HepG2 (cell line): ENCODE data around the gene VEZF1. TPM values are rescaled to one million over a fixed set of nuclear protein-coding genes. Genes with fewer than 3 reads are reported as not detected.

Experiments used
- HNF1B ChIP-seq: sonication (generic); formaldehyde crosslinking; IDR thresholded peaks from 2 replicates; pipeline ENCODE4 v1.5.1; 2020; ENCODE audit warnings: mild to moderate bottlenecking, moderate library complexity, missing genetic modification reagents
- KLF9 ChIP-seq: IDR thresholded peaks from 2 replicates; pipeline ENCODE4 v1.6.1; 2016; ENCODE audit warnings: low read depth
- NR2F2 ChIP-seq: IDR thresholded peaks from 2 replicates; pipeline ENCODE4 v1.6.1; 2012; ENCODE audit warnings: low read depth, inconsistent platforms, borderline replicate concordance
- SYNCRIP ChIP-seq: fragments of 200-400 bp; formaldehyde crosslinking; IDR thresholded peaks from 2 replicates; pipeline ENCODE4 v1.6.1; 2018; ENCODE audit warnings: mild to moderate bottlenecking, low read depth, low read length; ENCODE audit not compliant: insufficient read depth
- ZBTB40 ChIP-seq, 2 experiments: fragments of 450-650 bp in 1 of 2; sonication (generic) in 1 of 2; formaldehyde crosslinking in 1 of 2; IDR thresholded peaks; 2 replicates each; pipeline versions ENCODE4 v1.6.1 to v1.8.0; 2016 to 2022; ENCODE audit warnings: antibody characterized with exemption in 1 of 2, mild to moderate bottlenecking in 1 of 2, missing genetic modification reagents in 1 of 2
- ZFP82 ChIP-seq: sonication (generic); formaldehyde crosslinking; IDR thresholded peaks from 2 replicates; pipeline ENCODE4 v1.5.1; 2020; ENCODE audit warnings: mild to moderate bottlenecking, missing genetic modification reagents, borderline replicate concordance
- ZNF10 ChIP-seq: sonication (generic); formaldehyde crosslinking; IDR thresholded peaks from 2 replicates; pipeline ENCODE4 v1.4.0; 2020; ENCODE audit warnings: mild to moderate bottlenecking, low read depth, missing genetic modification reagents, borderline replicate concordance
- ZNF776 ChIP-seq: sonication (generic); formaldehyde crosslinking; IDR thresholded peaks from 2 replicates; pipeline ENCODE4 v1.4.0; 2020; ENCODE audit warnings: mild to moderate bottlenecking, missing genetic modification reagents
- ZNF83 ChIP-seq: sonication (generic); formaldehyde crosslinking; IDR thresholded peaks from 2 replicates; pipeline ENCODE4 v1.4.0; 2020; ENCODE audit warnings: missing genetic modification reagents, mild to moderate bottlenecking, borderline replicate concordance
- polyA plus RNA-seq, 8 experiments: library from polyadenylated mRNA; depleted of rRNA in 3 of 8; stranded (reverse) in 7 of 8; unstranded in 1 of 8; fragments of >200 nt; fragmentation: Illumina TruSeq in 4 of 8; extraction: Trizol in 4 of 8; gene quantifications; 2 replicates each; pipeline versions ENCODE4 v1.2.1 to v1.2.3, GENCODE V29; 2011 to 2016; ENCODE audit warnings: low read depth in 4 of 8, missing spikeins in 1 of 8, mixed read lengths in 1 of 8; ENCODE audit not compliant: insufficient read depth in 1 of 8
- total RNA-seq, 5 experiments: library from RNA; depleted of rRNA; stranded (reverse); fragments of >200 nt; fragmentation: Illumina TruSeq; extraction: Trizol; gene quantifications; 2 replicates each; pipeline ENCODE4 v1.2.3, GENCODE V29; 2016; ENCODE audit warnings: low read depth in 1 of 5
- TF ChIP-seq, protein P1 (sequence below): sonication (generic); formaldehyde crosslinking; conservative IDR thresholded peaks from 2 replicates; pipeline ENCODE4 v1.8.1; 2023; ENCODE audit warnings: missing genetic modification reagents

VEZF1 gene
- total and polyA plus RNA-seq, 2 of the 13 experiments (the other 11 are each of a cell fraction or from before 2014, with no cell fraction given), result 45.9 to 49.7 TPM

DNA sequence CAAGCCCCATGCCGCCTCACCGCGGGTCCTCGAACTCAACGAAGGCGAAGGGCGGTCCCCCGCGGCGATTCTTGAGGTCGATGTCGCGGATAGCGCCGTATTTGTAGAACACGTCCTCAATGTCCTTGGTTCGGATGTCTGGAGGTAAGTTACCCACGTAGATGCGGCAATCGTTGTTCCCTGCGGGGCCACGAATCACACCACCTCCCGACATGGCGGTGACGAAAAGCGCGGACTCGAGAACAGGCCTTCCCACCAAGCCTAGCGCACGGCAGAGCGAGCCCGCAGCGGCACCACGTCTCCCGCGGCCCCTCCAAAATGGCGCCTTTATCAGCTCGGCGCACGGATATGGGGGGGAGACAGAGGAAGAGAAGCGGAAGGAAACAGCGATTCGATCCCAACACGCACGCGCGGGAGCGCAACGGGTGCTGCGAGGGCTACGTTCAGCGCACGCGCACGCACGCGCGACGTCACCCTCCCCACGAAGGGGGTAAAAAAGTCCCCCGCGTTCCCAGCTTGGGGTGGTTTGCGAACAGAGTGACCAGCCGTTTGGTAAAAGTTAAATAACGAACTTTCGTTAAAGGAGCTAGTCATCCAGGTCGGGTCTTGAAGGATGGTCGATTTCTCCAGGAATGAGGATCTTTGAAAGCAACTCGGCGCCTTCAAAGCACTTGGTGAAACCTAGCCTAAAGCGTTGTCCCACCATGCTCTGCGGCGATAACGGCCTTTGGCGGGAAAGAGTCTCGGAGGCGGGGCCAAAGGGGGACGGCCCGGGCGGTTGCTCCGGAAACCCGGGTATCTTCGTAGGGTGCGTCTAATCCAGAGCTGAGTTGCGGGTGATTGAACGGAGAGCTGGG, 19.1 kb upstream of the VEZF1 start, which contains the start of gene SRSF1 (continued):
- TF ChIP-seq SYNCRIP, result no peak
- peak; percentile 77; the same call in 1 of the 2 replicates for TF ChIP-seq ZNF776
- peak; percentile 87; the same call in 1 of the 2 replicates for TF ChIP-seq ZNF83 (CRISPR knock-in tag)
- peak; percentile 98; the same call in 1 of the 2 replicates for TF ChIP-seq ZFP82 (CRISPR knock-in tag)
- TF ChIP-seq, protein P1, sequence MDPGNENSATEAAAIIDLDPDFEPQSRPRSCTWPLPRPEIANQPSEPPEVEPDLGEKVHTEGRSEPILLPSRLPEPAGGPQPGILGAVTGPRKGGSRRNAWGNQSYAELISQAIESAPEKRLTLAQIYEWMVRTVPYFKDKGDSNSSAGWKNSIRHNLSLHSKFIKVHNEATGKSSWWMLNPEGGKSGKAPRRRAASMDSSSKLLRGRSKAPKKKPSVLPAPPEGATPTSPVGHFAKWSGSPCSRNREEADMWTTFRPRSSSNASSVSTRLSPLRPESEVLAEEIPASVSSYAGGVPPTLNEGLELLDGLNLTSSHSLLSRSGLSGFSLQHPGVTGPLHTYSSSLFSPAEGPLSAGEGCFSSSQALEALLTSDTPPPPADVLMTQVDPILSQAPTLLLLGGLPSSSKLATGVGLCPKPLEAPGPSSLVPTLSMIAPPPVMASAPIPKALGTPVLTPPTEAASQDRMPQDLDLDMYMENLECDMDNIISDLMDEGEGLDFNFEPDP (CRISPR knock-in tag), result peak; percentile 97; the same call in 1 of the 2 replicates
- TF ChIP-seq KLF9 (CRISPR knock-in tag), result 0 out of 2 replicates have a peak, but pooled peaks have one; percentile 32
- TF ChIP-seq ZNF10, result peak; percentile 59; the same call in 1 of the 2 replicates
- no peak; the same call in 1 of the 2 replicates for TF ChIP-seq HNF1B (CRISPR knock-in tag)
- TF ChIP-seq NR2F2, result no peak
- no peak for TF ChIP-seq ZBTB40 (IDR thresholded peaks at IDR 0.05)
- TF ChIP-seq ZBTB40 (CRISPR knock-in tag; IDR thresholded peaks at IDR 0.05), result peak; percentile 80
